Parathyroid adenoma (tissue), 2 donors: ENCODE data around the gene SRSF5.

Source experiments
- H2AFZ ChIP-seq: fragments of 300-600 bp; sonication (generic); one replicate; pipeline ENCODE4 v1.7.0; 2017; ENCODE audit warnings: antibody characterized with exemption, mild to moderate bottlenecking
- H3K27ac ChIP-seq: fragments of 300-600 bp; sonication (generic); one replicate; pipeline ENCODE4 v1.7.0; 2017
- H3K27me3 ChIP-seq: fragments of 300-600 bp; sonication (generic); one replicate; pipeline ENCODE4 v1.7.0; 2017; ENCODE audit warnings: low read length; ENCODE audit not compliant: control insufficient read depth, insufficient read depth
- H3K36me3 ChIP-seq: fragments of 300-600 bp; sonication (generic); one replicate; pipeline ENCODE4 v1.7.0; 2017; ENCODE audit warnings: low read length; ENCODE audit not compliant: control insufficient read depth, insufficient read depth
- H3K4me1 ChIP-seq: fragments of 300-600 bp; sonication (generic); one replicate; pipeline ENCODE4 v1.7.0; 2017; ENCODE audit warnings: control low read depth
- H3K4me2 ChIP-seq: fragments of 300-600 bp; sonication (generic); one replicate; pipeline ENCODE4 v1.7.0; 2017; ENCODE audit warnings: low read length
- H3K4me3 ChIP-seq: fragments of 300-600 bp; sonication (generic); one replicate; pipeline ENCODE4 v1.7.0; 2017; ENCODE audit warnings: low read depth, low read length
- H3K79me2 ChIP-seq: fragments of 300-600 bp; sonication (generic); one replicate; pipeline ENCODE4 v1.7.0; 2017; ENCODE audit warnings: control low read depth
- H3K9ac ChIP-seq: fragments of 300-600 bp; sonication (generic); one replicate; pipeline ENCODE4 v1.7.0; 2017; ENCODE audit warnings: mild to moderate bottlenecking
- H3K9me3 ChIP-seq: fragments of 300-600 bp; sonication (generic); one replicate; pipeline ENCODE4 v1.7.0; 2017; ENCODE audit warnings: low read length; ENCODE audit not compliant: control insufficient read depth
- TF ChIP-seq, protein P1 (sequence below): fragments of 300-600 bp; sonication (generic); IDR thresholded peaks from one replicate; pipeline ENCODE4 v1.7.0; 2017; ENCODE audit warnings: antibody characterized with exemption, mild to moderate bottlenecking
- donor health status: primary hyperparathyroidism.

SRSF5 gene

DNA sequence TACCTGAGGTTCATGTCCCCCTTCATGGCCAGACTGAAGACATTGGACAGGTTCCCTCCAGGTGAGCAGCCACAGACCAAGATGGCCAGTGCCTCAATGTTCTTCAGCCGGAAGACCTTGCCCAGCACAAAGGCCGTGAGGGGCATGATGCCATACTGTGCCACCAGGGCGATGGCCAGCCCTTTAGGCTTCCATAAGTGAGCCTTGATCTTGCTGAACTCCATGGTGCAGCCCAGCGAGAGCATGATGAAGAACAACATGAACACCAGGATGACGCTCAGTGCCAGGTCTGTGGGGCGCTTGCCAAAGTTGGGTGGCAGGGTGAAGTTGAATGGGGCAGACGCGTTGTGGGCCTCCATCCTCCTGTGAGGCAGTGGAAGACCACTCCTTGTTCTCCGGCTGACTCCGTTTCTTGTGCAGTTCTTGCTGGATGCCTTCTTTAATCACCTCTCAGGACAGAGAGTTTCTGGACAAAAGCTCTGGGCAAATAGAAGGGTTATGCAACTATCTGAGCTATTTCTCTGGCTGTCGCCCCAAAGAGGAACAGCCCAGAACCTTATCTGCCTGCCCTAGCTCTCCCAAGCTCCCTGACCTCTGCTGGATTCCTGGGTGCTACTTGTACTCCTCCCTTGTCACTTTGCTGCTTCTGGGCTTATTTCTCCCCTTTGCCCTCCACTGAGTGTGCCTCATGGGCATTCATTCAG lies 30.0 kb downstream of the SRSF5 start, which contains the start of gene SLC10A1:
Gene SLC10A1 (minus strand): TSS at position 445 of the 704 bp plus-strand sequence. CDS start 86 bp downstream, at position 359.
- Histone ChIP-seq H3K27me3 (no peaks in the 10 kb centered on the region), H3K36me3 (no peaks in the 10 kb centered on the region), H3K27ac (no peak within 1 kb of the TSS), H3K4me2 (no peak within 1 kb of the TSS), H3K9me3 (no peaks in the 10 kb centered on the region), H3K4me1 (no peaks in the 10 kb centered on the region), H3K79me2 (no peaks in the 10 kb centered on the region), H2AFZ (no peak within 1 kb of the TSS), H3K9ac (no peak within 1 kb of the TSS), H3K4me3 (no peak within 1 kb of the TSS)
- TF ChIP-seq, protein P1, sequence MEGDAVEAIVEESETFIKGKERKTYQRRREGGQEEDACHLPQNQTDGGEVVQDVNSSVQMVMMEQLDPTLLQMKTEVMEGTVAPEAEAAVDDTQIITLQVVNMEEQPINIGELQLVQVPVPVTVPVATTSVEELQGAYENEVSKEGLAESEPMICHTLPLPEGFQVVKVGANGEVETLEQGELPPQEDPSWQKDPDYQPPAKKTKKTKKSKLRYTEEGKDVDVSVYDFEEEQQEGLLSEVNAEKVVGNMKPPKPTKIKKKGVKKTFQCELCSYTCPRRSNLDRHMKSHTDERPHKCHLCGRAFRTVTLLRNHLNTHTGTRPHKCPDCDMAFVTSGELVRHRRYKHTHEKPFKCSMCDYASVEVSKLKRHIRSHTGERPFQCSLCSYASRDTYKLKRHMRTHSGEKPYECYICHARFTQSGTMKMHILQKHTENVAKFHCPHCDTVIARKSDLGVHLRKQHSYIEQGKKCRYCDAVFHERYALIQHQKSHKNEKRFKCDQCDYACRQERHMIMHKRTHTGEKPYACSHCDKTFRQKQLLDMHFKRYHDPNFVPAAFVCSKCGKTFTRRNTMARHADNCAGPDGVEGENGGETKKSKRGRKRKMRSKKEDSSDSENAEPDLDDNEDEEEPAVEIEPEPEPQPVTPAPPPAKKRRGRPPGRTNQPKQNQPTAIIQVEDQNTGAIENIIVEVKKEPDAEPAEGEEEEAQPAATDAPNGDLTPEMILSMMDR, result no peak

DNA sequence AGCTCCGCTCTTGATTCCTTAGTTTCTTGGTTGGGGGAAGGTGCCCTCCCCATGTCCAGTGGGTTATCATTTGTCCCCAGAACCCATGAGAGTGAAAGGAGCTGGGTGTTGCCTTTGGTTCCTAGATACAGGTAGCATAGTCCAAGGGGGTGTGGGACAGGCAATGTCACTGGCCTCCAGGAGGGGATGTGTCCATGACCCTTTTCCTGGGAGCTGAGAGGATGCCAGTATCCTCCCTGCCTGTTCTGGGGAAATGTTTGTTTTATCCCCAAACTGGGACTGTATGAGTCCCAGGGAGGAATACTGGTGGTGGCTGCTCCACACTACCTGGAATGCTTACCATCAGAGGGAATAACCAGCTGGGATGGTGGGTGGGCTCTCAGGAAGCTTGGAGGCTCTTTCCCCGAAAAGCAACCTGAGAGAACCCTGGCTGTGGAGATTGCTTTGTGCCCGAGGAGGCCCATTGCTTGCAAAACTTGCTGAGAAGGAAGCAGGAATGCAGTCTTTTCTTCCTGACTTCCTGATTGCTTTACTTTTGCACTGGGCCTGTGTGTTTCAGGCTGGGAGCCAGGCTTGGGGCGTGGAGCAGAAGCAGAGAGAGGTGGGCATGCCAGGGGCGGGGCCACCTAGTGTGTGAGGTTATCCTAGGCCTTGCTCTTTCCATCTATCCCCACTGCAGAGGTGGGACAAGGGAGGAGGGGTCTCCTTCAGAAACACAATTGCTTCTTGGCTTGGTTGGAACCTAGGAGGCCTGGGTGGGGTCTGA lies 30.8 kb downstream of the SRSF5 start:
- no peak overlapping the region for H3K4me3 ChIP-seq
- no peaks in the 10 kb centered on the region for H3K79me2 ChIP-seq
- H3K9ac ChIP-seq, result no peak overlapping the region
- no peaks in the 10 kb centered on the region for H3K36me3 ChIP-seq
- TF ChIP-seq, protein P1, result no peak
- H3K4me2 ChIP-seq, result no peak overlapping the region
- no peaks in the 10 kb centered on the region for H3K4me1 ChIP-seq
- H3K9me3 ChIP-seq, result no peaks in the 10 kb centered on the region
- no peak overlapping the region for H2AFZ ChIP-seq
- no peaks in the 10 kb centered on the region for H3K27me3 ChIP-seq
- H3K27ac ChIP-seq, result no peak overlapping the region

- Histone ChIP-seq H3K4me2 (no peak overlapping the region), H3K36me3 (no peaks in the 10 kb centered on the region), H3K27ac (no peak overlapping the region), H3K27me3 (no peaks in the 10 kb centered on the region), H3K9me3 (no peaks in the 10 kb centered on the region), H3K4me3 (no peak overlapping the region), H3K4me1 (no peaks in the 10 kb centered on the region), H3K79me2 (no peaks in the 10 kb centered on the region), H2AFZ (no peak overlapping the region), H3K9ac (no peak overlapping the region)
- TF ChIP-seq, protein P1, result no peak
These were observed 31.4 kb downstream of the SRSF5 start for GRCh38 chr14:69798339-69798735.

DNA sequence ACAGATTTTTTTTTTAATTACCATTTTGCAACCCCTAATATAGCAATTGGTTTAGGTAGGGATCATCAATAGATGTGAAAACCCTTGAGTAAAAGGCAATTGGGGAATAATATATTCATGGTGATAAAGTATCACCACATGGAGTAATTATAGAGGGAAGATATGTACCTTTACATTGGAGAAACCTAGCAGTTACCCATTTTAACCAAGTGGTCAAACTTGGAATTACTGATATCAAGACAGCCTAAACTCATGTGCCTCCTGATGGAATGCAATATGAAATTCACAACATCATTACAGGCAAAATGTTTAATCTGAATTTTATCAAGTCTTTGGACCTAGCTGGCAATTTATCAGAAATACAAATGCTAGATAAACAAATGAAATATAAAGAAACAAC lies 36.8 kb downstream of the SRSF5 start:
- no peak overlapping the region for H3K4me3 ChIP-seq
- H3K9me3 ChIP-seq, result no peaks in the 10 kb centered on the region
- no peak overlapping the region for H2AFZ ChIP-seq
- H3K27ac ChIP-seq, result no peak overlapping the region
- H3K4me1 ChIP-seq, result no peaks in the 10 kb centered on the region
- TF ChIP-seq, protein P1, result no peak
- no peak overlapping the region for H3K4me2 ChIP-seq
- H3K36me3 ChIP-seq, result no peaks in the 10 kb centered on the region
- H3K79me2 ChIP-seq, result no peaks in the 10 kb centered on the region
- no peaks in the 10 kb centered on the region for H3K27me3 ChIP-seq
- no peak overlapping the region for H3K9ac ChIP-seq
